Tibial nerve (tissue), 4 donors: Measurements from ENCODE around the gene FRMD4A.

Experiments used
- EP300 ChIP-seq, 2 donors: sonication (generic); formaldehyde crosslinking; IDR thresholded peaks; one replicate each; pipeline ENCODE4 v1.6.1; 2017; ENCODE audit warnings: antibody characterized with exemption in 2 of 2, mild to moderate bottlenecking in 1 of 2
- POLR2A ChIP-seq, 2 donors: fragments of 450-650 bp; IDR thresholded peaks; one replicate each; pipeline ENCODE4 v1.6.1; 2017; ENCODE audit warnings: antibody characterized with exemption in 2 of 2, mild to moderate bottlenecking in 2 of 2, moderate library complexity in 2 of 2
- TF ChIP-seq, protein P1 (sequence below), 5 experiments: fragments of 200-600 bp in 3 of 5; fragments of 450-650 bp in 2 of 5; sonication (generic) in 3 of 5; IDR thresholded peaks; one replicate each; pipeline ENCODE4 v1.5.1; 2016 to 2019; ENCODE audit warnings: antibody characterized with exemption in 5 of 5, mild to moderate bottlenecking in 3 of 5, moderate library complexity in 2 of 5

DNA sequence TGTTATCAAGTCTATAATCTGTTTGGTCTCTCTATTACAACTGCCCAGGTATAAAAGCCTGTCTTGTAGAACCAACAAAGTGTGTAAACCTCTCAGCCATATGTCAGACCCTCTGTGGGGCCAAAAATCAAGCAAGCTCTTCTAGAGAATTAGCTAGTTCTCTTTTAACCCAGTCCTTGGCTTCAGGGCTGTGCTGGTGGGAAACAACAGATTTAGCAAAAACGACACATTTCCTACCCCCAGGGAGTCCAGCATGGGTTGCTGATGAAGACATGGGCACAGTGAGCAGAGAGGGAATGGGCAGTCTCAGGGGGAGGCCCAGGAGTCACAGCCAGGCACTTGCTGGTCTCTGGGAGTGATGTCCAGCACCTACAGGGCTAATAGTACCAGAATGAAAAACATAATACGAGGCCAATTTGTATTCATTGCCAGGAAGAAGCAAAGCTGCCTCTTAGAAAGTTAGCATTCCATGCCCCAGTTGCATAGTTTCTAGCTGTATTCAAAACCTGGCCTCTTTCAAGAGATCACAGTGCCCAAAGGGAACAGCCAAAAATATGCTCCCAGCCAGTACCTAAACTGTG, 80.1 kb downstream of the FRMD4A start:
- TF ChIP-seq, protein P1, sequence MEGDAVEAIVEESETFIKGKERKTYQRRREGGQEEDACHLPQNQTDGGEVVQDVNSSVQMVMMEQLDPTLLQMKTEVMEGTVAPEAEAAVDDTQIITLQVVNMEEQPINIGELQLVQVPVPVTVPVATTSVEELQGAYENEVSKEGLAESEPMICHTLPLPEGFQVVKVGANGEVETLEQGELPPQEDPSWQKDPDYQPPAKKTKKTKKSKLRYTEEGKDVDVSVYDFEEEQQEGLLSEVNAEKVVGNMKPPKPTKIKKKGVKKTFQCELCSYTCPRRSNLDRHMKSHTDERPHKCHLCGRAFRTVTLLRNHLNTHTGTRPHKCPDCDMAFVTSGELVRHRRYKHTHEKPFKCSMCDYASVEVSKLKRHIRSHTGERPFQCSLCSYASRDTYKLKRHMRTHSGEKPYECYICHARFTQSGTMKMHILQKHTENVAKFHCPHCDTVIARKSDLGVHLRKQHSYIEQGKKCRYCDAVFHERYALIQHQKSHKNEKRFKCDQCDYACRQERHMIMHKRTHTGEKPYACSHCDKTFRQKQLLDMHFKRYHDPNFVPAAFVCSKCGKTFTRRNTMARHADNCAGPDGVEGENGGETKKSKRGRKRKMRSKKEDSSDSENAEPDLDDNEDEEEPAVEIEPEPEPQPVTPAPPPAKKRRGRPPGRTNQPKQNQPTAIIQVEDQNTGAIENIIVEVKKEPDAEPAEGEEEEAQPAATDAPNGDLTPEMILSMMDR (IDR thresholded peaks at IDR 0.05): no peak
- TF ChIP-seq POLR2A (IDR thresholded peaks at IDR 0.05) (no peak), EP300 (IDR thresholded peaks at IDR 0.05) (no peak)
